ENCODE results near the gene ACSL5. TPM values are rescaled to one million over a fixed set of nuclear protein-coding genes. Genes with fewer than 3 reads are reported as not detected.

Gene ACSL5
- total and polyA plus RNA-seq, 2 of the 4 experiments (the other 2 are of a cell fraction) = 0.87 to 1.3 TPM

DNA sequence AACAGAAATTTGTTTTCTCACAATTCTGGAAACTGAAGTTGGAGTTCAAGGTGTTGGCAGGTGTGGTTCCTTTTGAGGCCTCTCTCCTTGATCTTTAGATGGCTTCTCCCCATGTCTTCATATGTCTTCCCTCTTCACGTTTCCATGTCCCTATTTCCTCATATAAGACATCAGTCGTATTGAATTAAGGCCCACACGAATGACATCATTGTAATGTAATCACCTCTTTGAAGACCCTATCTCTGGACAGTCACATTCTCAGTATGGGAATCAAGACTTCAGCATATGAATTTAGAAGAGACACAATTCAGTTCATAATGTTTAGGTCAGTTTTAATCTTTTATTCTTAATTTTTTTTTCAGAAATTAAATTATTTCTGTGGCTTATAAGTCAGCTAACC, 92.9 kb downstream of the ACSL5 start:
- H3K23ac ChIP-seq (ENCODE audit: low read depth, low read length) = no peak overlapping the region
- dilution Hi-C loops (cut with HindIII; ENCODE audit: low sequenced_read_pairs, unreplicated experiment) = no loop called here
- H2AK9ac ChIP-seq (replicated peaks; ENCODE audit: low read depth, low read length, poor library complexity) = no peak overlapping the region
- H3K9me1 ChIP-seq (ENCODE audit: insufficient read depth, low read length) = peaks cover 2% of the 10 kb centered on the region; the same call in 1 of the 2 replicates
- DNase-seq (no peak), ATAC-seq (ENCODE audit: low read depth) (no peak)
- no peak overlapping the region for H4K5ac ChIP-seq (ENCODE audit: low read depth, low read length)
- no peak overlapping the region for H2AFZ ChIP-seq (replicated peaks; ENCODE audit: low read length, poor library complexity)
- no peak overlapping the region for H3K14ac ChIP-seq (replicated peaks; ENCODE audit: low read depth, low read length)
- no peak overlapping the region for H3K18ac ChIP-seq (ENCODE audit: low read depth, low read length)
- TF ChIP-seq RCOR1 (IDR thresholded peaks at IDR 0.05; ENCODE audit: insufficient replicate concordance, low read length) (no peak), SMC3 (IDR thresholded peaks at IDR 0.05; ENCODE audit: low read depth, low read length) (no peak), NFE2L2 (IDR thresholded peaks at IDR 0.05; ENCODE audit: low read depth, low read length) (no peak)
- no peak overlapping the region for H3K4me2 ChIP-seq (ENCODE audit: low read depth, low read length)
- H2AK5ac ChIP-seq (ENCODE audit: low read depth, low read length) = no peak overlapping the region
- no peak overlapping the region for H2BK5ac ChIP-seq (ENCODE audit: low read depth, low read length, poor library complexity, severe bottlenecking)
- no peaks in the 10 kb centered on the region for H3K4me1 ChIP-seq (ENCODE audit: control insufficient read depth, insufficient read depth, low read length)
- no peaks in the 10 kb centered on the region for H3K27me3 ChIP-seq (ENCODE audit: control insufficient read depth, insufficient read depth, low read length)
- in situ Hi-C loops (cut with MboI; ENCODE audit: low sequenced_read_pairs) = no loop called here
- no peak overlapping the region for H4K91ac ChIP-seq (ENCODE audit: insufficient read depth, low read depth, low read length)
- no peak overlapping the region for H2BK20ac ChIP-seq (ENCODE audit: low read depth, low read length)
- no peaks in the 10 kb centered on the region for H3K9me3 ChIP-seq (ENCODE audit: control insufficient read depth, insufficient read depth, low read length)
- no peak overlapping the region for H4K8ac ChIP-seq (ENCODE audit: low read depth in 2 of 2, low read length in 2 of 2)
- no peak overlapping the region for H3K56ac ChIP-seq (ENCODE audit: extremely low read depth, insufficient read depth, low read length)
- H2BK15ac ChIP-seq (ENCODE audit: low read depth, low read length) = no peak overlapping the region
- H3K4ac ChIP-seq (ENCODE audit: low read depth, low read length) = no peak overlapping the region
- H4K20me1 ChIP-seq (ENCODE audit: insufficient read depth, low read length) = no peaks in the 10 kb centered on the region
- POLR2A ChIA-PET (ENCODE audit: unreplicated experiment) = no interaction called here
- no peak overlapping the region for H3K4me3 ChIP-seq (ENCODE audit: insufficient read depth, low read depth, low read length)
- H3K36me3 ChIP-seq (ENCODE audit: control insufficient read depth, insufficient read depth, low read length) = peaks cover 13% of the 10 kb centered on the region
- H3K27ac ChIP-seq (ENCODE audit: insufficient read depth, low read length) = no peak overlapping the region
- CTCF ChIA-PET = no interaction called here
- BruUV-seq (replicated peaks) = no TSS peak
- peaks cover 0 to 8% of the 10 kb centered on the region in 2 experiments; a peak in 3 of 4 replicates for H3K79me1 ChIP-seq (ENCODE audit: low read depth in 1 of 2, low read length in 2 of 2)
- intact Hi-C loops (cut with micrococcal nuclease) = no loop called here
- no CpG with 5 or more reads among the region's 3 CpGs for WGBS, 2 experiments (ENCODE audit: extremely low coverage in 2 of 2, insufficient read length in 1 of 2)
- no peak overlapping the region for H2BK120ac ChIP-seq (ENCODE audit: low read depth, low read length)
- no peak overlapping the region for H3K9ac ChIP-seq (ENCODE audit: low read depth, low read length)

Measured in IMR-90 (cell line).